ENCODE measurements around the gene RAPGEF1. TPM values are rescaled to one million over a fixed set of nuclear protein-coding genes. Genes with fewer than 3 reads are reported as not detected.
A peak's percentile ranks its signal among the peaks of the same experiment; 100 is the strongest.
"Not testable (repeated sequence)": the region's sequence is repeated elsewhere in the genome, so short reads cannot be mapped to it uniquely, and the experiment has no call there.

Gene RAPGEF1
- total RNA-seq, 2 experiments from 2014 or later, result 129 to 131 TPM

DNA sequence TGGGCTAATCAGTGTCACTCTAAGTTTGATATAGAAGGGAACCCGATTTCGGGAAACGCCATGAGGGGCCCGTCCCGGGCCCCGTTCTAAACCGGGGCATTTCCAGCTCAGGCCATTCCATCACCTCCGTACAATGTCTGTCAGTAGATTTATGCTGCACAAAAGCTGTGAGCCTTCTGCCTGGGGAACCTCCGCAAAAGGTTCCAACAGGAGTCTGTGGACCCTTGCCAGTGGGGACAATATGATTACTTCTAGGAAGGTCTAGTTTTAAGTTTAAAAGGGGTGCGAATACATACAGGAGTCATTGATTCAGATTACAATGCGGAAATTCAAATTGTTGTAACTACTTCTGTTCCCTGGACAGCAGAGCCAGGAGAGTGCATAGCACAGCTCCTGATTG, 57.6 kb downstream of the RAPGEF1 start:
- Mint-ChIP-seq H3K9me3 (no peaks in the 10 kb centered on the region), H3K27ac (no peak overlapping the region), H3K36me3 (peaks cover 9% of the 10 kb centered on the region), H3K4me1 (peaks cover 43% of the 10 kb centered on the region), H3K27me3 (no peaks in the 10 kb centered on the region), H3K4me3 (no peak overlapping the region)
- DNase-seq (no peak), ATAC-seq (ENCODE audit: low read depth) (no peak)
- POLR2A ChIA-PET, result interaction anchor here (0.7 kb wide), 1 partner anchor 9 kb away, joined by 3 read pairs; no protein-coding TSS in a partner anchor

- POLR2A ChIA-PET, result interaction anchor here (0.7 kb wide), 1 partner anchor 8 kb away, joined by 3 read pairs; no protein-coding TSS in a partner anchor
- not testable (repeated sequence) for DNase-seq; H3K4me3 Mint-ChIP-seq; H3K9me3 Mint-ChIP-seq; H3K27ac Mint-ChIP-seq; H3K36me3 Mint-ChIP-seq; H3K27me3 Mint-ChIP-seq; ATAC-seq (ENCODE audit: low read depth)
- peaks cover 48% of the 10 kb centered on the region for H3K4me1 Mint-ChIP-seq
Measured at GRCh38 chr9:131681826-131682225, 58.0 kb downstream of the RAPGEF1 start.

DNA sequence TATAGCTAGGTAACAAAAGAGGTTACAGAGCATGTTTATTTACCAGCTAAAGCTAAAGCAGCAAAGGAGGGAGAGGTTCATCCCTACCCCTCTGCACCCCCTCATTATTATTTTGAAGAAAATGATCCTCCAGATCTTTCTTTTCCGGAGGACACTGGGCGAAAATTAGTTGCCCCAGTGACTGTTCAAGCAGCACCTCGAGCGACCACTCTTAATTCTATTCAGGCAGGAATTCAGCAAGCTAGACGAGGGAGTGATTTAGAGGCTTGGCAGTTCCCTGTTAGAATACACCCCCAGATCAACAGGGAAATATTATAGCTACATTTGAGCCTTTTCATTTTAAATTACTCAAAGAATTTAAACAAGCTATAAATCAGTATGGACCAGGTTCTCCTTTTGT, 58.8 kb downstream of the RAPGEF1 start:
- POLR2A ChIA-PET; H3K9me3 Mint-ChIP-seq; DNase-seq; H3K27me3 Mint-ChIP-seq; H3K4me3 Mint-ChIP-seq; H3K36me3 Mint-ChIP-seq; H3K27ac Mint-ChIP-seq; ATAC-seq (ENCODE audit: low read depth): not testable (repeated sequence)
- peaks cover 50% of the 10 kb centered on the region for H3K4me1 Mint-ChIP-seq

- POLR2A ChIA-PET, result interaction anchor here (0.5 to 5.2 kb wide), 4 partner anchors 49 to 1183 kb away, joined by 3 to 42 read pairs (median 8); no protein-coding TSS in a partner anchor
- ATAC-seq (ENCODE audit: low read depth), result no peak
- no peak overlapping the region for H3K27ac Mint-ChIP-seq
- H3K4me3 Mint-ChIP-seq, result no peak overlapping the region
- no peaks in the 10 kb centered on the region for H3K27me3 Mint-ChIP-seq
- H3K4me1 Mint-ChIP-seq, result peaks cover 53% of the 10 kb centered on the region
- H3K36me3 Mint-ChIP-seq, result peaks cover 2% of the 10 kb centered on the region
- H3K9me3 Mint-ChIP-seq, result no peaks in the 10 kb centered on the region
- DNase-seq, result no peak
Measured at GRCh38 chr9:131679261-131680020, 60.4 kb downstream of the RAPGEF1 start.

GRCh38 chr9:131678499-131679111, 61.3 kb downstream of the RAPGEF1 start:
- POLR2A ChIA-PET, result interaction anchor here (1.0 to 5.2 kb wide), 8 partner anchors 10 to 61 kb away, joined by 3 to 42 read pairs (median 4); partner anchors contain the start of gene RAPGEF1
- peak overlapping the region; percentile 80 for H3K27ac Mint-ChIP-seq

DNA sequence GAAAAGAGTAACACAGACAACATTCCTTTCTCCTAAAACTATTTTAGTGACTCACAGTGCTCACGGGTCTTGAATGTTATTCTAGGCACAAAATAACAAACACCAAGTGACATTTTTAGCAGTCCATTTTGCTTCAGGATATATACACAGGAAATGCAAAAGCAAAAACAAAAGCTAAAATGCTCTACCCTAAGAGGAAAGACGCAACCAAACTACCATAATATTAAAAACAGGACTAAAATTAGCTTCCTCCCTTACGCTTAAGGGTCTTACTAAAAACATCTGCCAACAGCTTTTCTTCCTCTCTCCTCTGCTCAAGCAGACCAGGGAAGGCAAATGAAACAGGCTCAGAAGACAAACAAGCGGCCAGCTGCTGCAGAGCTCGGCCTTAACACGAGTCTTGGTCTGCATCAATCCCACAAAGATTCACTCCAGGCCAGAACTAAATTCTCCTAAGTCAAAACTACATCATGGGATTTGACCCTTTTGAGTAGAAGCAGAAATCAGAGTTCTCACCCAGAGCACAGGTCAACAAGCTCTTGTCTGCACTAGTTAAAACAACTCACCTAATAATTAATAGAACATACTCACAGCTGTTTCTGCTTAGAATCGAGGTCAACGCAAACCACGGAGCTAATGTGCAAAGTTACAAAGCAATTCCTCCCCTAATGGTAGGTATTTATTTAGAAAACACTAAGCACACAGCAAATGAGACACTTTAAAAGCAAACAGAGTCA, 62.3 kb downstream of the RAPGEF1 start:
- no peak for DNase-seq
- H3K27ac Mint-ChIP-seq, result peak overlapping the region; percentile 80
- H3K27me3 Mint-ChIP-seq, result no peaks in the 10 kb centered on the region
- no peak for ATAC-seq (ENCODE audit: low read depth)
- peak overlapping the region; percentile 47 for H3K4me3 Mint-ChIP-seq
- POLR2A ChIA-PET, result interaction anchor here (1.0 to 5.2 kb wide), 8 partner anchors 9 to 92 kb away, joined by 3 to 42 read pairs (median 4); partner anchors contain the start of gene RAPGEF1
- H3K9me3 Mint-ChIP-seq, result no peaks in the 10 kb centered on the region
- peaks cover 55% of the 10 kb centered on the region for H3K4me1 Mint-ChIP-seq
- peaks cover 4% of the 10 kb centered on the region for H3K36me3 Mint-ChIP-seq

More at GRCh38 chr9:131678499-131679111, 61.3 kb downstream of the RAPGEF1 start:
- Mint-ChIP-seq H3K27me3 (no peaks in the 10 kb centered on the region), H3K36me3 (peaks cover 4% of the 10 kb centered on the region), H3K4me1 (peaks cover 55% of the 10 kb centered on the region), H3K9me3 (no peaks in the 10 kb centered on the region), H3K4me3 (peak overlapping the region; percentile 54)
- ATAC-seq (ENCODE audit: low read depth), result peak; percentile 100
- peak; percentile 63 for DNase-seq

GRCh38 chr9:131677049-131677443, 62.8 kb downstream of the RAPGEF1 start:
- Mint-ChIP-seq H3K9me3 (no peaks in the 10 kb centered on the region), H3K36me3 (peaks cover 4% of the 10 kb centered on the region), H3K27ac (peak overlapping the region; percentile 80), H3K27me3 (no peaks in the 10 kb centered on the region), H3K4me3 (peak overlapping the region; percentile 47), H3K4me1 (peaks cover 56% of the 10 kb centered on the region)
- POLR2A ChIA-PET, result interaction anchor here (1.1 to 5.2 kb wide), 6 partner anchors 9 to 92 kb away, joined by 3 to 42 read pairs (median 8); partner anchors contain the start of gene RAPGEF1
- DNase-seq, result no peak
- no peak for ATAC-seq (ENCODE audit: low read depth)

GRCh38 chr9:131676431-131676972, 63.4 kb downstream of the RAPGEF1 start:
- POLR2A ChIA-PET, result interaction anchor here (1.3 to 5.2 kb wide), 4 partner anchors 52 to 63 kb away, joined by 3 to 42 read pairs (median 8); partner anchors contain the start of gene RAPGEF1
- DNase-seq (no peak), ATAC-seq (ENCODE audit: low read depth) (peak; percentile 41)
- Mint-ChIP-seq H3K27ac (peak overlapping the region; percentile 80), H3K4me3 (peak overlapping the region; percentile 47), H3K27me3 (no peaks in the 10 kb centered on the region), H3K4me1 (peaks cover 54% of the 10 kb centered on the region), H3K9me3 (no peaks in the 10 kb centered on the region), H3K36me3 (peaks cover 4% of the 10 kb centered on the region)

DNA sequence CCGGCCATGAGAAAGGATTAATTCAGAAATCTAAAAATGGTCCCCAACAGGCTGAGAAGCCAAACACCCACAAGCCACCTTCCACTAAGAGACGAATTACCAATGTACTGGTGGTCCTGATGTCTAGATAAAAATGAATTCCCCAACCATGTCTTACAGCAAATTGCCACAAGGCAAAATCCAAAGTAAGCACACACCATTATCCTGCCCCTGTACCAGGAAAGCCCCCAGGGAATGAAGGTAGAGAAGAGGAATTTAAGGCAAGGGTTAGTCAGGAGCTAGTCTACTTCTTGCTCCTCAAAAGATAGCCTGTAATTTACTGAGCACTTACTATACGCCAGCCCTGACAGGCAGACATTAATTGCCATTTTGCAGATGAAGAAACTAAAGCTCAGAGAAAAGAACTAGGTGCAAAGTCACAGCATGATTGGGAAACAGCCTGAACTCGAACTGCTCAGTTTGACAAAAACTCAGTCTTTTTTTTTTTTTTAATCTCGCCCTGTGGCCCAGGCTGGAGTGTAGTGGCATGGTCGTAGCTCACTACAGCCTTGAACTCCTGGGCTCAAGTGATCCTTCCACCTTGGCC, 64.3 kb downstream of the RAPGEF1 start:
- H3K36me3 Mint-ChIP-seq, result peaks cover 4% of the 10 kb centered on the region
- POLR2A ChIA-PET, result interaction anchor here (2.8 to 5.2 kb wide), 2 partner anchors 52 to 57 kb away, joined by 11 to 42 read pairs; no protein-coding TSS in a partner anchor
- peak overlapping the region; percentile 14 for H3K4me3 Mint-ChIP-seq
- ATAC-seq (ENCODE audit: low read depth), result no peak
- no peak for DNase-seq
- no peaks in the 10 kb centered on the region for H3K9me3 Mint-ChIP-seq
- no peak overlapping the region for H3K27ac Mint-ChIP-seq
- no peaks in the 10 kb centered on the region for H3K27me3 Mint-ChIP-seq
- H3K4me1 Mint-ChIP-seq, result peaks cover 60% of the 10 kb centered on the region

DNA sequence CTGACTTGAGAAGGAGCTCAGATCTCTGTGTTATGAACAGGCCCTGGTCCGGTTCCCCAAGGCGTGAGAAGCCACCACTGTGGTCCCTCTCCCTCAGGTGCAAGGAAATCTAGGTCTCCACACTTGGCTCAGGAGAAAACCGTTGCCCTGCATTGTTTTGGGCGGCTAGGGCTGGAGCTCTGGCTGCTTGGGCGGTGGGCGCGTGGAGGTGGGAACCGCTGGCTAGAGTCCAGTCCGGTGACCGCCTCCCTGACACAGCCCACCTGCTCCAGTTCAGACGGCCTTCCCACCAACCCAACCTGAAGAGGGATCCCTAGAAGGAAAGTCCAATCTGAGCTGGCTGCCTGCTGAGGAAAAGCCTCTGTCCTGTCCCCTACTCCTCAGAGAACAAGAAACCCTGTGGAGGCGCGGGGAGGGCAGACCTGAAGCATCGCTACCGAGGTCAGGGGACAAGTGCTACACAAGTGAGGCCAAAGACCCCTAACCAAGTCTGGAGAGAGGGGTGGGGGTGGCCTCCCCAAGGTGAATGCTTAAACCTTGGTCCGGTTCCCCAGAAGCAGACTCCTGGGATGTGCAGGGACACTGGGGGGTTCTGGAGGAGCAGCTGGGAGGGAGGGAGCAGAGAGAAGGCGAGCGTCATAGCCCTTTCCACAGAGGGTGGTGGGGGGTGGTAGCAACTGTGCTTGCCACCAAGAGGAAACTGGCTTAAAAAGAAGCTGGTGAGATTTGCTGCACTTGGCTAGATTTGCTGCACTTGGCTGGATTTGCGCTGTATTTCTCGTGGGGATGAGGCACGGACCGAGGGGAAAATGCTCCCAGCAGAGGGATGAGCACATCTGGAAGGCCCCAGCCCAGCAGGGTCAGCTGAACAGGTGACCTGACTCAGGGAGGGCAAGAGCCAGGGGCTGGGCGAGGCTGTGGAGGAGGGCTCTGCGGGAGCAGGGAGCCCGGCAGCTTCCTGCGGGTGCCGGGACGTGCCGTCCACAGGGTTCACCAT, 65.2 kb downstream of the RAPGEF1 start:
- H3K4me3 Mint-ChIP-seq, result peak overlapping the region; percentile 8
- no peak for DNase-seq
- ATAC-seq (ENCODE audit: low read depth), result no peak
- peaks cover 63% of the 10 kb centered on the region for H3K4me1 Mint-ChIP-seq
- peak overlapping the region; percentile 26 for H3K27ac Mint-ChIP-seq
- H3K27me3 Mint-ChIP-seq, result no peaks in the 10 kb centered on the region
- POLR2A ChIA-PET, result interaction anchor here (2.8 to 5.2 kb wide), 2 partner anchors 53 to 58 kb away, joined by 11 to 42 read pairs; no protein-coding TSS in a partner anchor
- H3K36me3 Mint-ChIP-seq, result peaks cover 4% of the 10 kb centered on the region
- no peaks in the 10 kb centered on the region for H3K9me3 Mint-ChIP-seq

GRCh38 chr9:131673531-131673930, 66.3 kb downstream of the RAPGEF1 start:
- no peak overlapping the region for H3K27ac Mint-ChIP-seq
- no peaks in the 10 kb centered on the region for H3K9me3 Mint-ChIP-seq
- H3K4me3 Mint-ChIP-seq, result no peak overlapping the region
- POLR2A ChIA-PET, result interaction anchor here (1.0 kb wide), 1 partner anchor 8 kb away, joined by 3 read pairs; no protein-coding TSS in a partner anchor
- ATAC-seq (ENCODE audit: low read depth) (no peak), DNase-seq (no peak)
- H3K4me1 Mint-ChIP-seq, result peaks cover 65% of the 10 kb centered on the region
- no peaks in the 10 kb centered on the region for H3K27me3 Mint-ChIP-seq
- peaks cover 2% of the 10 kb centered on the region for H3K36me3 Mint-ChIP-seq

Measured in activated naive CD8-positive, alpha-beta T cell treated with anti-CD3 and anti-CD28 coated beads, Interleukin-2, amount 10 ng/mL, durations not matched to agents 7 days and 5 days (primary cell).